Measurements from ENCODE around the gene JAG1.
"Not testable (repeated sequence)": the region's sequence is repeated elsewhere in the genome, so short reads cannot be mapped to it uniquely, and the experiment has no call there.

JAG1 gene

GRCh38 chr20:10596710-10597121 lies 77.1 kb downstream of the JAG1 start:
- no peak for TF ChIP-seq JUND (IDR thresholded peaks at IDR 0.05; ENCODE audit: low read depth)
- no peak for DNase-seq (ENCODE audit: low read depth in 1 of 2, low spot score in 1 of 2)
- in situ Hi-C loops (cut with HindIII; ENCODE audit: low pct_unique_long_range_greater_than_20kb, low sequenced_read_pairs) = no loop called here

DNA sequence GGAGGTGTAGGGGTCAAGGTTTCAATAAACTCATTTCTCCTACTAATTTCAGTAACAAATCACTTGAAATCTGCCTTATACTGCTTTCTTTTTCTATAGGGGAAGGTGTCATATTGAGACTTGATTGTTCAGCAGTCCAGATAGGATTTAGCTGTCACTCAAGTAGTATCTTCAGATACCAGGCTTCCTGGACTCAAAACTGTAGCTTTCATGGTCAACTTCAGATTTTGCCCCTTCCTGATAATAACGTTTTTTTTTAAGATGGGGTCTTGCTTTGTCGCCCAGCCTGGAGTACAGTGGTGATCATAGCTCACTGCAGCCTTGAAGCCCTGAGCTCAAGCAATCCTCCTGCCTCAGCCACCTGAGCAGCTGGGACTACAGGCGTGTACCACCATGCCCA lies 77.8 kb downstream of the JAG1 start:
- TF ChIP-seq JUND (IDR thresholded peaks at IDR 0.05; ENCODE audit: low read depth) = no peak
- in situ Hi-C loops (cut with HindIII; ENCODE audit: low pct_unique_long_range_greater_than_20kb, low sequenced_read_pairs) = no loop called here
- no peak for DNase-seq (ENCODE audit: low read depth in 1 of 2, low spot score in 1 of 2)

DNA sequence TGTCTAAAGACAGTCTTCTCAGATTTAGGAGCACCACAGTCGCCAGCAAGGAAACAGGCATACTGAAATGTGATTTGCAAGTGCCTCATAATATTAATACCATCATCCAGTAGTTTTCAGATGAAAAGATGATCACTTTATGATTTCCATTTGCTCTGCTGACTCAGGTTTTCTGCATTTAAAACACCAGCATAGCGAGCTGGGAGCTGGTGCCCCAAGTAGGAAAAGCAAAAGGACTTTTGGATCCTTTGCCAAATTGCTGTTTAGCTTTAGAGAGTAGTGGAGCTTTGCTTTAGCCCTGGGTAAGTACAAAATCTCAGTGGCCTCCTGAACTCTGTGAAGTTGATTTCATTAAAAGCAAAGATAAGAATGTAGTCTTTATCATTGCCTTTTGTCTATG lies 78.5 kb downstream of the JAG1 start:
- in situ Hi-C loops (cut with HindIII; ENCODE audit: low pct_unique_long_range_greater_than_20kb, low sequenced_read_pairs) = no loop called here
- no peak for TF ChIP-seq JUND (IDR thresholded peaks at IDR 0.05; ENCODE audit: low read depth)

DNA sequence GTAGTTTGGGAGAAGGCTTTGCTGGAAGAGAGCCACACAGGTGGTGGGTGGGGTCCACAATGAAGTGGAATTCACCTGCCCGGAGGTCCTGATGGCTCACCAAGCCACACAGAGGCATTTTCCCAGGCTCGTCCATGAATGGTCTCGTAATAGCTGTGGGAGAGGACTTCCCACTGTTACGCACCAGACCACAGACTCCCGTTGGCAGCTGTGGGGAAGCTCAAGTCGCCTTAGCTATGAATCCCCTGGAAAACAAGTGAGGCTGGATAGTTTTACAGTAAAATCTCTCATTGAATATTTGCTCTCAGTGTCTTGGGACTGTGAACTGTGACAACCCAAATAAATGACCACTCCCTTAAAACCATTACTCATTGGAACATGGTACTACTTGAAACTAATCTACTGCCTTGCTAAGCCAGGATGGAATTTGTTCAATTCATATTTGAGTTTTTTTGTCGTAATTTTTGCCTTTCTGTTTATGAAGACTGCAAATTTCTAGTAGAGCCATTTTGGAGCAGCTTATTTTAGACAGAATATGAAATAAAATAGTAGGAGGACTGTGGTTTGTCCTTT lies 79.4 kb downstream of the JAG1 start:
- TF ChIP-seq JUND (IDR thresholded peaks at IDR 0.05; ENCODE audit: low read depth) = no peak
- in situ Hi-C loops (cut with HindIII; ENCODE audit: low pct_unique_long_range_greater_than_20kb, low sequenced_read_pairs) = no loop called here
- DNase-seq (ENCODE audit: low read depth in 1 of 2, low spot score in 1 of 2) = no peak

More for the DNA sequence above, 78.5 kb downstream of the JAG1 start:
- no peak for DNase-seq (ENCODE audit: low read depth in 1 of 2, low spot score in 1 of 2)

GRCh38 chr20:10591946-10592521 lies 81.8 kb downstream of the JAG1 start:
- no peak for TF ChIP-seq JUND (IDR thresholded peaks at IDR 0.05; ENCODE audit: low read depth)

GRCh38 chr20:10590950-10591671 lies 82.7 kb downstream of the JAG1 start:
- TF ChIP-seq JUND (IDR thresholded peaks at IDR 0.05; ENCODE audit: low read depth) = no peak
- no peak for DNase-seq (ENCODE audit: low read depth in 1 of 2, low spot score in 1 of 2)
- in situ Hi-C loops (cut with HindIII; ENCODE audit: low pct_unique_long_range_greater_than_20kb, low sequenced_read_pairs) = no loop called here

More at GRCh38 chr20:10591946-10592521, 81.8 kb downstream of the JAG1 start:
- in situ Hi-C loops (cut with HindIII; ENCODE audit: low pct_unique_long_range_greater_than_20kb, low sequenced_read_pairs) = no loop called here
- DNase-seq (ENCODE audit: low read depth in 1 of 2, low spot score in 1 of 2) = no peak

- in situ Hi-C loops (cut with HindIII; ENCODE audit: low pct_unique_long_range_greater_than_20kb, low sequenced_read_pairs); DNase-seq (ENCODE audit: low read depth in 1 of 2, low spot score in 1 of 2): not testable (repeated sequence)
These were observed 83.4 kb downstream of the JAG1 start for GRCh38 chr20:10590446-10590845.
